CD4-positive, alpha-beta T cell treated with Interleukin-15 for 4 hours (primary cell): ENCODE measurements around the gene P3H2.

Source experiments
- DNase-seq: peaks from one replicate; pipeline ENCODE4 v3.0.0-alpha.2; 2020; ENCODE audit warnings: low spot score

P3H2 gene

GRCh38 chr3:189942948-189943347 is 177.7 kb downstream of the P3H2 start:
- no peak for DNase-seq

DNA sequence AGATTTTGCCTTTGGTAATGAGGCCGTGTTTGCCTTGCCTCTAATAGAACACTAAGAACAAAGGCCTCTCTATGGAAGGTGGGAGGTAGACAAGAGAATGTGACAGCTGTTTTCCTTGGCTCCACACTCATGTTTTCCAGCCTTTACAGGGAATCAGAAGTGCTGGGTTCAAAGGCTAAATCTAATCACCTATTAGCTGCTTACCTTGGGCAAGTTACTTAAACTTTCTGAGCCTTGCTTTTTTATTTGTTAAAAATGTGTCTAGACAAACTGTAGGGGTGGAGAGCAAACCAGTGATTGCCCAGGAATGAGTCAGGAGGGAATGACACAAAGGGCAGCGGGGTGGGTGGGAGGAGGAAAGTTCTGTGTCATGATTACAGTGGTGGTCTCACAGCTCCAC is 179.0 kb downstream of the P3H2 start:
- no peak for DNase-seq

DNA sequence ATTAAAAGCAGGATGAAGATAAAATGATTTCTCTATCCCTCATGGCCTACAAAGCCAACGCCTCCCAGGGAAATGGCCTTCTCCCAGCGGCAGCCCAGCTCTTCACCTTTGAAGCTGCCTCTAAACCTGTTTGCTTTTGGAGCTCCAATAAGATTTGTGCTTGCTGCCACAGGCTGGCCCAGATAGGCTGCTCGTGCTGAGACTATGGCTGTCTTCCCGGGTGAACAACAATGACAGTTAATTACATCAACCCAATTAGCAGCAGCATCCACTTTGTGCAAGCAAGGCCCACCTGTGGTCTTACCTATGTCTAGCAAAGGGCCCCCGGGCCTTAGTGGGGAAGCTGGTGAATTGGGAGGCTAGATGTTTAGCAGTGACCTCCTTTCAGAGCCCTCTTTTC is 179.6 kb downstream of the P3H2 start:
- DNase-seq, result no peak

GRCh38 chr3:189937302-189938127 is 183.2 kb downstream of the P3H2 start:
- DNase-seq, result no peak

- no peak for DNase-seq
Measured at GRCh38 chr3:189936201-189936945, 184.3 kb downstream of the P3H2 start.

DNA sequence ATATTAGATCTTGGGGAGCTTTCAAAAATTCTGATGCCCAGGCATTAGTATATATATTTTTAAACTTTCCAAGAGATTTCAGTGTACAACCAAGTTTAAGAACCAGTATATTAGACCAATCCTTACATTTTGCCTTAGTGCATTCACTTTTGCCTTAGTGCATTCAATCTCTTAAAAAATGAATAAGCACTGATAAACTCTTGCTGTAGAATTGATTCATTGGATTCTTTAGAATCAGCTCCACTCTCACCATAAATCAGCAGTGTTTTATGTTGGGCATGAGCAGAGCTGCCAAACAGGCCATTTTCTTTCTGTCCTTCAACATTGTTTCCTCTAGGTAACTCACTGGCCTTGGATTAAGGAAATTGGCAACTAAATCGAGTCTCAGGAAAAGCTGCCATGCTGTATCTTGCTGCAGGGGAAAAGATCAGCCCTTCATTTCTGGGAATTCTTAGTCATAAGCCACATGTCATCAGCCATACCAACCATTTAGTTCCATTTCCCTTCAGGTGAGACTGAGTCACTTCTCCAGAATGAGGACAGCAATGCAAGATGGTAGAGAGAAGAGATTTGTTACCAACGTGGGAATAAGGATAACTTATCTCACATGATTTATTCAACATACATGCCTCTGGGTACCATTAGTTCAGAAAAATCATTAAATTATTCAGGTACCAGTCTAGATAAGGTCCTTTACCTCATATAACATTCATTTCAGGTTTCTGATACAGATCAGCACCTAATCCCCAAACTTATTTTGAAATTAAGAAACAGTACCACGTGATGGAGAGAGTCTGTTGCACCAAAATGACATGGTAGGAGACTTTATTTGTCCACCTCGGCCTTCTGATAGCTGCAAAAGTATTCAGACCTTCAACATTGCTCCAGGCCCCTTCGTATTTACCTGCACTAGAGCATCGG is 192.5 kb downstream of the P3H2 start:
- DNase-seq, result no peak

- no peak for DNase-seq
Measured at GRCh38 chr3:189921770-189922169, 198.9 kb downstream of the P3H2 start.

DNA sequence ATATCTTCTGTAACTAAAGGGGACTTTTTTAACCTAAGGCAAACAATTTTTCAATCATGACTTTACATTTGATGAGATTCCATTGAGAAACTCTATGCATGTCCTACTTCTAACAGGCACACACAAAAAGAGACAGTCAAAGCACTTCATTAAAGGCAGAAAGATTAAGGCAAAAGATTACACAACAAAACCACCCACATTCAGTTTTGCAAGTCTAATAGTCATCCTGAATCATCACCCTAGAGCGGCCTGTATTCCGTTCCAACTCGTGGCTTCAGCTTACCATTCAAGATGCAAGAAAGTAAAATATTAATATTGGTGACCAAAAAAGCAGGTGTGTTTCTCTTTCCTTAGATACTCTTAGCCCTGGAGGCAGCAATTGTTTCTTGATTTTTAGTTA is 205.9 kb downstream of the P3H2 start:
- no peak for DNase-seq

DNA sequence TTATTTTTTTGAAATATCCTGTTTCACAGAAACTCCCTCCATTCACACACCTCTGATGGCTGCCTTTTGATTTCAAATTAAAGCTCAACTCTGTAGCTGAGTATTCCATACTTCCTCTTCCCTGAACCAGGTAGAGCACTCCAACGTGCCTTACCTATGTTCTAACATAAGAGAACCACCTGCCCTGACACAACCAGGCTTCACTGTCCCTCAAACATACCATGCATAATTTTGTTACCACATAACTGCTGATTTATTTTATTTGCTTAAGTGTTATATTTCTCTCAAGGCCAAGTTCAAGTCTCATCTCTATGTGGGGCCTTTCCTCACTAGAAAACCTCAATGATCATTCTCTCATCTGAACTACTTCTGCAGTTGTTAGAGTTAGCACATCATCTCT is 209.7 kb downstream of the P3H2 start:
- DNase-seq, result no peak

GRCh38 chr3:189909573-189909972 is 211.1 kb downstream of the P3H2 start:
- DNase-seq, result no peak

GRCh38 chr3:189909139-189909538 is 211.6 kb downstream of the P3H2 start:
- no peak for DNase-seq

DNA sequence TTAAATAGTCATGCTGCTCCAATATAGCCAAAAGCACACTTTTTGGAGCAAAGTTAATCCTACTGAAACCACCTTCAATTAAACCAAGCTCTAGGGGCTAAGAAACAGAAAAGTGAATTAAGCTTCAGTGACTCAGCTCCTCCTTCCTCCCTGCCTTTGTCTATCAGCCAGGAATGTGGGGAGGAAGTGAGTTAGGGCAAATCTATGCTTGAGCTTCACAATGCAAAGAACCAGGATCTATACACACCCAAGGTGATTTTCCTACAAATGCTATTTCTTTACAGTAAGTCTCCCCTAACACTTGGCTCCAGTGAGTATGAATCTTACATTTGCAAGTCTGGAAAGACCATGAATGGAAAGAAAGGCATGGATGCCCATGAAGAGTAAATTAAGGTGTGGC is 212.1 kb downstream of the P3H2 start:
- no peak for DNase-seq

- no peak for DNase-seq
Measured at GRCh38 chr3:189907803-189908202, 212.9 kb downstream of the P3H2 start.
